Measurements from ENCODE around the gene IL22RA1.

Gene IL22RA1

GRCh38 chr1:24114753-24115152 is 28.2 kb downstream of the IL22RA1 start:
- no peak for DNase-seq (ENCODE audit: low spot score)

- no peak for DNase-seq (ENCODE audit: low spot score)
Observed at GRCh38 chr1:24113641-24114033, 29.3 kb downstream of the IL22RA1 start.

DNA sequence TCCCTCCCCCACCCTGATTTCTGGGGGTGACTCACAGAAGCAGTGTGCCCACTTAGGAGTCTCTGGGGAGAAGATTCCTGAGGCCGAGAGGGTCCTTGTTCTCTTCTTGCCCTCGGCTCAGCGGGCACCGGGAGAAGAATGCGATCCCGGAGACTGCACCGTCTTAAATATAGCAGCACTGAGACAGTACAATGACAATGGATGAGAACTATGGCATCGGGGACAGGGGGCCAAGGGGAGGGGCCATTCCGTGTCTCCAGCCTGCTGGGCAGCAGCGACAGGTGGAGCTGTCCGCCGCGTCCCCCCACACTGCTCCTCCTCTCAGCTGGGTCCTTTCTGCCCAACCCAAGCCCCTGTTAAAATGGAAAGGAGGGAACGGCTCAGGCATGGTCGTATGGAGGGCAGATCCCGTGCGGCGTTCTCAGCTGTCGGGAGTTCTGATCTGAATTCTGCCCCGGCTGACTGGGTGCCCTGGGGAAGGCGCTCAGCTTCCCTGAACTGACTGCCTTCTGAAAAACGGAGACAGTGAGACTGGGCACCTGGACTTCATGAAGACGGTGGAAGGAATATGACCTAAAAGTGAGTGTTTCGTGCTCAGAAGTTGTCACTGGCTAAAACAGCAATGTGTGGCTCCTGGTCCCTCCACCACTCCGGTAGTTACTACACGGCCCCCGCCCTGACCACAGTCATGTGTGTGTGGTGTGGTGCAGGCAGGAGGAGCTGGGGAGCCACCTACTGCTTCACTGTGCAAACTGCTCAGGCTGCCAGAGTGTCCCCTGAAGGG is 30.8 kb downstream of the IL22RA1 start, which contains the start of gene MYOM3:
Gene MYOM3, minus strand, starts transcription at position 140 of the 784 bp plus-strand sequence. CDS start 3,499 bp downstream, outside the sequence.
- peak; percentile 63 for DNase-seq (ENCODE audit: low spot score)

- DNase-seq (ENCODE audit: low spot score): no peak
Observed at GRCh38 chr1:24111262-24111995, 31.5 kb downstream of the IL22RA1 start.

GRCh38 chr1:24110642-24111261 is 32.2 kb downstream of the IL22RA1 start:
- DNase-seq (ENCODE audit: low spot score): no peak

DNA sequence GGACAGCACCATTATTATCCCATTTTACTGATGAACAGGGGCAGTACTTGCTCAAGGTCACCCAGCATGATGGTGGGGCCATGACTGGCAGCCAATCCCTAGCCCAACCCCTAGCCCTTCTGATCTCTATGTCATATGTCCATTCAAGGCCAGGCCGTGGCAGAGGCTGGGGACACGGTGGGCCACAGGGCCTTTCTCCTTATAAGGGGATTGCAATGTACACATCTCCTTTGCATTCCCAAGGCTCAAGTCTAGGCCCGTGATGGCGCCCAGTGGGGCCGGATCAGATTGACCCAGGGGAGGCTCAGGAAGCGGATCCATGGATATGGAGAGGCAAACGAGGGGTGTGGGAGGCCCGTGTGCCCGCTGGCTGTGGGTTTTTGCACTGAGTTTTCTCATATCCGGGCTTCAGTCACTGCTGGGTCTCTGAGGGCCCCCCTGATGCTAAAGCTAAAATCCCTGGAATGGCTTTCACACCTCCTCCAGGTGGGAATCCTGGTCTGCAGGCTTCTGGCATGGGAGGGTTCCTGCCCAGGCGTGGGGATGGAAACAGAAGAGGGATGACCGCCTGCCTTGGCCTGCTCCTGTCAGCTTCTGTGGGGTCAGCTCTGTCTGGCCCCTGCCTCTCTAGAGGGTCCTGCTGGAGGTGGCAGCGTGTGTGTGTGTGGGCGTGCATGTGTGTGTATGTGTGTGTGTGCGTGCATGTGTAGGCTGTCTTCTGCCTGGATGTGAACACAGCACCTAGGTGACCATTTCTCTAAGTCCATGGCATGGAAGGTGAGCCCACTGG is 33.1 kb downstream of the IL22RA1 start:
- DNase-seq (ENCODE audit: low spot score): no peak

- DNase-seq (ENCODE audit: low spot score): no peak
Observed at GRCh38 chr1:24109166-24109483, 33.8 kb downstream of the IL22RA1 start.

GRCh38 chr1:24108334-24109165 is 34.4 kb downstream of the IL22RA1 start:
- no peak for DNase-seq (ENCODE audit: low spot score)

GRCh38 chr1:24107462-24108138 is 35.3 kb downstream of the IL22RA1 start:
- DNase-seq (ENCODE audit: low spot score): no peak

DNA sequence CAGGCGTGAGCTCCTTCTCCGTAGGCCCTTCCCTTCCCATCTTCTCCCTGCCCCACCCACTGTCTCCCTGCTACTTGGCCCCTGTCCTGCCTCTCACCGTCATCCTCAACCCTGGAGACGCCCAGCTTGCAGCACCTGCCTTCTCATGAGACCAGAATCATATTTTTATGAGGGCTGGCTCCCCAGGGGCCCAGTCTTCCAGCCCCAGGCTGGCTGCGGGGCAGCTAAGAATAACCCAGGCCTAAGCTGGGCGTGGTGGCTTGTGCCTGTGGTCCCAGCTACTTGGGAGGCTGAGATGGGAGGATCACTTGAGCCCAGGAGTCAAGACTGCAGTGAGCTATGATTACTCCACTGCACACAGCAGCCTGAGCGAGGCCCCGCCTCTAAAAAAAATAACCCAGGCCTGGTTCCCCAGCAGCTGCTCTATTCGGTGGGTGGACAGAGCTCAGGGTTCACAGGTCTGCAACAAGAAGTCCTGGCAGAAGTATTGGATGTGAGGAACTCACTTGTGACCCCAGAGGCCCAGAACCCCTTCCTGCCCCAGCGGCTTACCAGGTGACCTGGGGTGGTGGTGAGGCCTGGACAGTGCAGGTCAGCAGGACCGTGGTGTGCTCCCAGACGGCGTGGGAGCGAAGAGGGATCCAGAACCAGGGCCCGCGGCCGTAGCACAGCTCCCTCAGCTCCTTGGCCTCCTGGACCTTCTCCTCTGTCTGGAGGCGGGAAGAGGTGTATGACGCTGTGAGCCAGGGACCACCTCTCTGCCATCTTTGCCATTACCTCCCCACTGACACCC is 37.4 kb downstream of the IL22RA1 start:
- DNase-seq (ENCODE audit: low spot score): no peak

- DNase-seq (ENCODE audit: low spot score): no peak
Observed at GRCh38 chr1:24104854-24105253, 38.1 kb downstream of the IL22RA1 start.

DNA sequence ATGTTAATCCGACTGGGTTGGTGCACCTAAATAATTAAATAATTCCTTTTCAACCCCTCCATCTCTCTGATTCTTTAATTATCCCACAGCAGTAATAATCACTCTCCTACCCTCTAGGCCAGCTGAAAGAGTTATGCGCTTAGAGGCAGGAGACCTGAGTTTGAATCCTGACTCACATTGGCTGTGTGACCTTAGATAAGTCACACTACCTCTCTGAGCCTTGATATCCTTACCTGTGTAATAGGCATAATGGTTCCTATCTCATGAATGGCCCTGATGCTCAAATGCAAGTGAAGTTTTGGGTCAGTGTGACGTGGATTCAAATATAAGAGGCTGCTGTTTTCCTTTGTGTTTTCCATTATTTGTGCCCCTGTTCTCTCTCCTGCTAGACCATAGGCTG is 39.1 kb downstream of the IL22RA1 start:
- no peak for DNase-seq (ENCODE audit: low spot score)

DNA sequence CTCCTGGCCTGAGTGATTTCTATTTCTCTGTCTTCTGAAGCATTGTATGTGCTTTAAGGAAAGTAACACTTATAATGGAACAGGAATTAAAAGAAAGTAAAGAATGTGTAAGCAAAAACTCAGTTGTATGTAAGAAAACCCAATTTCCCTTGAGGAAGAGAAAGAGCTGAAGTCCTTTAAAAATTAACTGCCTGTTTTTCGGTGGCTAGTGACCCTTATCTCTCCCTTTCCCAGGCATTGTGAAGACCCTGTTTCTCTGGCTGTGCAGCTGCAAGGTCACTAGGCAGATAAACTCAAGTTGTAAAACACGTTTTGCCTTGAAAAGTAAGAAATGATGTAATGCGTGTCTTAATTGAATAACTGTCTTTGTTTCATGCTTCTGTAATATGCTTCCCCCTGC is 39.5 kb downstream of the IL22RA1 start:
- DNase-seq (ENCODE audit: low spot score): no peak

- peak; percentile 20 for DNase-seq (ENCODE audit: low spot score)
Observed at GRCh38 chr1:24102961-24103360, 40.0 kb downstream of the IL22RA1 start.

DNA sequence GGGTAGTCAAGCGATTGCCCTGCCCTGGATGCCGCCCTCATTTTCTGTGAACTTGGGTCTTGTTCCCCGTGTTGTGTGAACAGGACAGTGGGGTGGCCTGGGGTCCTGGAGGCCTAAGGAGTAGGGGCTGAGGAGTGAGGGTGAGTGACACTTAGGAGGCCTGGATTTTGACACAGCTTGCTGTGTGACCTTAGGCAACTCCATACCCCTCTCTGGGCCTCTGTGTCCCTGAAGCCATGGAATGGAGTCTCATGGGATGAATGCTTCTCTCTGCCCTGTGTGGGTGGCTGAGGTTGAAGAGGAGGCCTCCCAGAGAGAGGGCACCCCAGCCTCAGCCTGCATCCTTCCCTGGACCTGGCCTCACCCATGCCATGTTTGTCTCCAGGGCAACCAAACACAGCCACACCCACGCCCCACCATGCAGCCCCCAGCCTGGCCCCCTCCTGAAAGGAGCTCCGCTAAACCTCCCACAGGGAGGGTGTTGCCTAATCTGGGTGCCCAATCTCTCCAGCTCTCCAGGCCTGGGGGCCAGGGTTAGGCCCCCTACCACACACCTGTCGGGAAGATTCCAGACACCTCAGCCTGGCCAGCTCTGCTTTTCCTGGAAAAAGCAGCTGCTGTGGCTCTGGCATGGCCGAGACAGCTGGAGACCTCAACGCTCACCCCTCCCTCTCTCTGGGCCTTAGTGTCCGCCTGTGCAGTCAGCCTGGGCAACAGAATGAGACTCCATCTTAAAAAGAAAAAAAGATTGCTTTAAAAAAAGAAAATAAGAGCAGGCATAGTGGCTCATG is 40.9 kb downstream of the IL22RA1 start:
- DNase-seq (ENCODE audit: low spot score): no peak

GRCh38 chr1:24100945-24101737 is 41.8 kb downstream of the IL22RA1 start:
- no peak for DNase-seq (ENCODE audit: low spot score)

DNA sequence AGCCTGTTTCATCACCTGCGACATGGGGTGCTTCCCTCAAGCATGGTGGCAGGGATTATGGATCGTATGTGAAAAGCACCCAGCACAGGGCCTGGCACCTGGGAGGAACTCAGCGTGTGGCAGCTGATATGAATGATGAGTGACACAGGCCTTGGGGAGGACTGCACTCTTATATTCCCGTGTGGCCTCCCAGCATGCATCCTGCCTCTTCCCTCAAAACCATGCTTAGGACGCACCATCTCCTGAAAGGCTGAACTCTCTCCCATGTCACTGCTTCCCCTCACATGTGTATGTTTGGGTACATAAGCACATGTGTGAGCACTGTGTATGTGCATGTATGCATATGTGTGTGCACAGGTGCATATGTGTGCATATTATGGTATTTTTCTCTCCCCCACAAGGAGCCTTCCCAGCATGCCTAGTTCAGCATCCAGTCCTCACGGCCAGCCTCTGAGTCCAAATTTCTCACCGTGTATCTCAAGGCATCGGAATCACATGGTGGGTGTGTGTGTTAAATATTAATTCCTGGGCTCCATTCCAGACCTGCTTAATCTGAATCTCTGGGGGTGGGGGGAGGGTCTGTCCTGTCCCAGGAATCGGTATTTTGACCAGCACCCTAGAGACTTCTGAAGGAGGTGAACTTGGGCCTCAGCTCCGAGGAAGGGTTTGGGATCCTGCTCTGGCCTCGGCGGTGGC is 43.8 kb downstream of the IL22RA1 start:
- DNase-seq (ENCODE audit: low spot score): no peak

DNA sequence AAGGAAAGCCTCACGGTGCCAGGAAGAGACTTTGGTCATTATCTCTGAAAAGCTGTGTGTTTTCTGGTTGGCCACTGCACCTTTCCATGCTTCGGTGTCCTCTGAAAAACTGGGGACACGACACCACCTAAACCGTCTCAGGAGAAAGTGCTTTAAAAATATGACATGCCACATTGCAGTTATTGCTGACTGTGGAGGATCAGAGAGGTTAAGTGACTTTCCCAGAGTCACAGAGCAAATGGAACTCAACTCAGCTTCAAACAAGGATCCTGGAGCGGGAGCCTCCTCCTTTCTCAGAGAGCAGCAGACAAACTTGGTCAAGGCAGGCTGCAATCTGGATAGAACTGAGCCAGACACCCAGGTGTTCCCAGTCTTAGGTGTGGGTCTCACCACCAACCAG is 44.8 kb downstream of the IL22RA1 start:
- no peak for DNase-seq (ENCODE audit: low spot score)

All from Ammon's horn (tissue), 1 donor.